Caco-2 (cell line): Measurements from ENCODE around the gene ANO1. TPM values are rescaled to one million over a fixed set of nuclear protein-coding genes. Genes with fewer than 3 reads are reported as not detected.

Source experiments
- BruUV-seq: library from RNA; stranded (reverse); fragments of 400-500 nt; replicated peaks from 2 replicates; lab custom pipeline; 2021; lab: Mats Ljungman, UMichigan
- CTCF ChIA-PET: fragments of 300-600 bp; sonication (Branson Sonifier 250); formaldehyde crosslinking; loops from one replicate; lab custom pipeline; 2022; ENCODE audit warnings: antibody characterized with exemption; lab: Charles Lee
- POLR2A ChIA-PET: fragments of 300-600 bp; sonication (Branson Sonifier 250); formaldehyde crosslinking; loops from one replicate; lab custom pipeline; 2022; ENCODE audit warnings: antibody characterized with exemption; lab: Charles Lee
- DNase-seq, 2 experiments: peaks; one replicate each; pipeline versions ENCODE4 v3.0.0 to v3.0.0-alpha.2; 2020 to 2022
- H3K27me3 ChIP-seq: replicated peaks from 2 replicates; pipeline ENCODE4 v1.6.0; 2011; ENCODE audit warnings: low read length; ENCODE audit not compliant: control insufficient read depth, insufficient read depth
- H3K36me3 ChIP-seq: 2 replicates; pipeline ENCODE4 v1.5.1; 2011; ENCODE audit warnings: low read length; ENCODE audit not compliant: control insufficient read depth, insufficient read depth
- H3K4me1 ChIP-seq: fragments of 250-450 bp; sonication (Bioruptor Pico); 2 replicates; pipeline ENCODE4 v1.5.1; 2020; ENCODE audit warnings: mild to moderate bottlenecking
- H3K4me3 ChIP-seq: 2 replicates; pipeline ENCODE4 v1.5.1; 2011; ENCODE audit warnings: low read depth, mild to moderate bottlenecking, control low read depth, low read length
- H3K9me3 ChIP-seq: fragments of 250-450 bp; sonication (Bioruptor Pico); 2 replicates; pipeline ENCODE4 v1.5.1; 2020; ENCODE audit warnings: mild to moderate bottlenecking, moderate library complexity
- H3K27ac Mint-ChIP-seq: one replicate; pipeline ENCODE4 v1.8.0; 2022; ENCODE audit warnings: mixed read lengths; ENCODE audit not compliant: unreplicated experiment
- H3K27me3 Mint-ChIP-seq: one replicate; pipeline ENCODE4 v1.8.0; 2022; ENCODE audit warnings: mixed read lengths; ENCODE audit not compliant: insufficient read depth, unreplicated experiment
- H3K36me3 Mint-ChIP-seq: one replicate; pipeline ENCODE4 v1.8.0; 2022; ENCODE audit warnings: mild to moderate bottlenecking, mixed read lengths; ENCODE audit not compliant: insufficient read depth, unreplicated experiment
- H3K4me1 Mint-ChIP-seq: one replicate; pipeline ENCODE4 v1.8.0; 2022; ENCODE audit warnings: low read depth, mixed read lengths; ENCODE audit not compliant: unreplicated experiment
- H3K4me3 Mint-ChIP-seq: one replicate; pipeline ENCODE4 v1.8.0; 2022; ENCODE audit warnings: mild to moderate bottlenecking, moderate library complexity, mixed read lengths; ENCODE audit not compliant: unreplicated experiment
- H3K9me3 Mint-ChIP-seq: one replicate; pipeline ENCODE4 v1.8.0; 2022; ENCODE audit warnings: mixed read lengths; ENCODE audit not compliant: unreplicated experiment
- intact Hi-C: fragments of 100-400 bp; cut with micrococcal nuclease; formaldehyde crosslinking; loops from one replicate; pipeline ENCODE4 v1.10.0; 2022; ENCODE audit not compliant: unreplicated experiment
- total RNA-seq: library from RNA; stranded (reverse); gene quantifications from 2 replicates; pipeline ENCODE4 v1.2.3, GENCODE V29; 2022
- TF ChIP-seq, protein P1 (sequence below), 2 experiments: fragments of 200-600 bp in 1 of 2; IDR thresholded peaks; 1 replicate in 1 of 2; 2 replicates in 1 of 2; pipeline versions ENCODE4 v1.5.1 to v1.8.0; 2011 to 2022; ENCODE audit warnings: antibody characterized with exemption in 1 of 2, control low read depth in 1 of 2, inconsistent platforms in 1 of 2, low read depth in 1 of 2, low read length in 1 of 2, mild to moderate bottlenecking in 1 of 2, moderate library complexity in 1 of 2; ENCODE audit not compliant: insufficient read depth in 1 of 2, severe bottlenecking in 1 of 2, unreplicated experiment in 1 of 2

ANO1 gene
- total RNA-seq, 1 experiment from 2014 or later, result 8.4 TPM

DNA sequence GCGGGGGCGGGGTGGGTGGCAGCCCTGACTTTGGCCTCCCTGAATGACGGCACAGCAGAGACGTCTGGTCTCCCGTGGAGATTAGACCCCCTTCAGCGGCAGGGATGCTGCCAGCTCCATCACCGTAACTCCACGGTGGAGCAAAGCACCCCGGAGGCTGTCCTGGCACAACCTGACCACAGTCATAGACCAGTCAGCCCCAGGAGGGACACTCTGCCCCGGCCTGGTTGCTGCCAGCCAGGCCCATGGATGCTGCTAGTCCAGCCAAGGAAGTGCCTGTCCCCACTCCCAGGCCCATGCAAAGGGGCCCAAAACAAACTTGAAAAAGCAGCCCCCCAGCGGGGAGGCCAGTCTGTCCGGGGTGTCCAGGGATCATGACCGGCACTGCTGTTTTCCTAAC, 11.5 kb upstream of the ANO1 start:
- H3K4me1 Mint-ChIP-seq, result peaks cover 38% of the 10 kb centered on the region
- H3K4me3 Mint-ChIP-seq, result no peak overlapping the region
- intact Hi-C loops, result no loop called here
- DNase-seq, result peak in 1 of 2 experiments; percentile 34
- Histone ChIP-seq H3K4me1 (peaks cover 54% of the 10 kb centered on the region), H3K27me3 (no peaks in the 10 kb centered on the region), H3K4me3 (no peak overlapping the region), H3K9me3 (no peaks in the 10 kb centered on the region), H3K36me3 (no peaks in the 10 kb centered on the region)
- H3K27ac Mint-ChIP-seq, result no peak overlapping the region
- POLR2A ChIA-PET, result no interaction called here
- CTCF ChIA-PET, result no interaction called here
- BruUV-seq, result no TSS peak
- H3K36me3 Mint-ChIP-seq, result no peaks in the 10 kb centered on the region
- H3K9me3 Mint-ChIP-seq, result no peaks in the 10 kb centered on the region
- TF ChIP-seq, protein P1, sequence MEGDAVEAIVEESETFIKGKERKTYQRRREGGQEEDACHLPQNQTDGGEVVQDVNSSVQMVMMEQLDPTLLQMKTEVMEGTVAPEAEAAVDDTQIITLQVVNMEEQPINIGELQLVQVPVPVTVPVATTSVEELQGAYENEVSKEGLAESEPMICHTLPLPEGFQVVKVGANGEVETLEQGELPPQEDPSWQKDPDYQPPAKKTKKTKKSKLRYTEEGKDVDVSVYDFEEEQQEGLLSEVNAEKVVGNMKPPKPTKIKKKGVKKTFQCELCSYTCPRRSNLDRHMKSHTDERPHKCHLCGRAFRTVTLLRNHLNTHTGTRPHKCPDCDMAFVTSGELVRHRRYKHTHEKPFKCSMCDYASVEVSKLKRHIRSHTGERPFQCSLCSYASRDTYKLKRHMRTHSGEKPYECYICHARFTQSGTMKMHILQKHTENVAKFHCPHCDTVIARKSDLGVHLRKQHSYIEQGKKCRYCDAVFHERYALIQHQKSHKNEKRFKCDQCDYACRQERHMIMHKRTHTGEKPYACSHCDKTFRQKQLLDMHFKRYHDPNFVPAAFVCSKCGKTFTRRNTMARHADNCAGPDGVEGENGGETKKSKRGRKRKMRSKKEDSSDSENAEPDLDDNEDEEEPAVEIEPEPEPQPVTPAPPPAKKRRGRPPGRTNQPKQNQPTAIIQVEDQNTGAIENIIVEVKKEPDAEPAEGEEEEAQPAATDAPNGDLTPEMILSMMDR (IDR thresholded peaks at IDR 0.05; ENCODE audit: insufficient read depth in 1 of 2, low read depth in 1 of 2, low read length in 1 of 2, severe bottlenecking in 1 of 2, unreplicated experiment in 1 of 2), result no peak
- no peaks in the 10 kb centered on the region for H3K27me3 Mint-ChIP-seq

DNA sequence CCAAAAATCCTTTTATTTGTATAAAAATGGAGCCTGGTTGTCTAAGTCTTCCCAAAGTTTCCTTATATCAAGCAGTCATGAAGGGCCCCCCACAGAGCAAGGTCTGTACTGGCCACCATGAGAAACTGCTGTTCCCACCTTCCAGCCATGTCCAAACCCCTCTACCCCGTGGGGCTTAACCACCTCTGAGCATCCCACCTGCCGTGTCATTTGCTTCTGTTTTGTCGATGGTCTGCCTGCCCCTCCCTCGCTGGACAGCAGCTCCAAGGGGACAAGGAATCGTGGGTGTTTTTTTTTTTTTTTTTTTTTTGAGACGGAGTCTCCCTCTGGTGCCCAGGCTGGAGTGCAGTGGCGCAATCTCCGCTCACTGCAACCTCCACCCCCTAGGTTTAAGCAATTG, 11.1 kb upstream of the ANO1 start:
- peaks cover 54% of the 10 kb centered on the region for H3K4me1 ChIP-seq
- DNase-seq, result peak in 1 of 2 experiments; percentile 31
- no peak overlapping the region for H3K4me3 Mint-ChIP-seq
- no peaks in the 10 kb centered on the region for H3K27me3 ChIP-seq
- peaks cover 38% of the 10 kb centered on the region for H3K4me1 Mint-ChIP-seq
- ChIA-PET POLR2A (no interaction called here), CTCF (interaction anchor here (1.3 to 1.6 kb wide), 2 partner anchors 45 to 148 kb away, joined by 3 to 6 read pairs; no protein-coding TSS in a partner anchor)
- no TSS peak for BruUV-seq
- TF ChIP-seq, protein P1 (IDR thresholded peaks at IDR 0.05; ENCODE audit: insufficient read depth in 1 of 2, low read depth in 1 of 2, low read length in 1 of 2, severe bottlenecking in 1 of 2, unreplicated experiment in 1 of 2), result no peak
- no peak overlapping the region for H3K27ac Mint-ChIP-seq
- no peak overlapping the region for H3K4me3 ChIP-seq
- no peaks in the 10 kb centered on the region for H3K36me3 ChIP-seq
- intact Hi-C loops, result no loop called here
- no peaks in the 10 kb centered on the region for H3K36me3 Mint-ChIP-seq
- no peaks in the 10 kb centered on the region for H3K9me3 Mint-ChIP-seq
- H3K9me3 ChIP-seq, result no peaks in the 10 kb centered on the region
- no peaks in the 10 kb centered on the region for H3K27me3 Mint-ChIP-seq

DNA sequence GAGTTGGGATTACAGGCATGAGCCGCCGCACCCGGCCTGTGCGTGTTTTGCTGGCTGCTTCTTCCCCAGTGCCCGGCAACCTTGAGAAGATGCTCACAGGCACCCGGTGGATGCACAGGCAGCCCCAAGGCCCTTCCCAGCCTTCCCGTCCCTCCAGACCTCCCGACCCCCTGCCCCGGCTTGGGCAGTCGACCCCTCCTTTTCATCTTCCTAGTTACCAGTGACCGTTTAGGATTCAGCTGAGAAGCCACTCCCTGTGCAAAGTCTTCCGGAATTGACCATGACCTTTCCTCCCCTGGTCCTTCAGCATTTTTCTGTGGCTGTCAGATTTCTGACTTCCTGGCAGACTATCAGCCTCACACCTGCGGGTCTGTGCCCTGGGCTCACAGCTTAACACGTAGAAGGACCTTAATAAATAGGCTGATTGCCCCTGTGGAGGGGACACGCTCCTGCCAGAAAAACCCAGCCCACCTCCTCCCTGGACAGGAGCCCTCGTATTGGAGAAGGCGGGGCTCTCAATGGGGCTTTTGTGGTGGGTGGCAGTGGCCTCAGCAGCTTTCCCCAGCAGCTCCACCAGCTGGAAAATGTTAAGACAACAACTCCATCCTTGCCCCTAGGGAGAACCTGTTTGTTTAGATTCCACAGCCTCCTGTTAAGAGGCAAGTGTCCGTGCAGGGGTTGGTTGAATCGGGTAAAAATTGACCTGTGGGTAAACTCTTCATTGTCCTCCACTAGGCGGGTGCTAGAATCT, 10.4 kb upstream of the ANO1 start:
- no peaks in the 10 kb centered on the region for H3K36me3 ChIP-seq
- intact Hi-C loops, result loop anchor here (1.0 kb wide), 3 partner anchors 19 to 119 kb away; no protein-coding TSS in a partner anchor
- no peaks in the 10 kb centered on the region for H3K9me3 ChIP-seq
- Mint-ChIP-seq H3K27me3 (no peaks in the 10 kb centered on the region), H3K27ac (peak overlapping the region; percentile 71), H3K36me3 (no peaks in the 10 kb centered on the region), H3K4me1 (peaks cover 38% of the 10 kb centered on the region), H3K9me3 (no peaks in the 10 kb centered on the region), H3K4me3 (peak overlapping the region; percentile 37)
- peaks cover 48% of the 10 kb centered on the region for H3K4me1 ChIP-seq
- no TSS peak for BruUV-seq
- POLR2A ChIA-PET, result no interaction called here
- TF ChIP-seq, protein P1 (IDR thresholded peaks at IDR 0.05; ENCODE audit: insufficient read depth in 1 of 2, low read depth in 1 of 2, low read length in 1 of 2, severe bottlenecking in 1 of 2, unreplicated experiment in 1 of 2), result peak in 1 of 2 experiments; percentile 23
- CTCF ChIA-PET, result interaction anchor here (0.5 to 1.6 kb wide), 14 partner anchors 10 to 780 kb away, joined by 3 to 7 read pairs (median 4); no protein-coding TSS in a partner anchor
- DNase-seq, result peak; percentile 86
- no peak overlapping the region for H3K4me3 ChIP-seq
- no peaks in the 10 kb centered on the region for H3K27me3 ChIP-seq
